HUES64 (cell line): Measurements from ENCODE around the gene SUN1. TPM values are rescaled to one million over a fixed set of nuclear protein-coding genes. Genes with fewer than 3 reads are reported as not detected.

Experiments
- H3K27ac ChIP-seq: 2 replicates; pipeline ENCODE4 v1.7.0; 2013; ENCODE audit warnings: low read depth, low read length, inconsistent platforms
- H3K27me3 ChIP-seq: 2 replicates; pipeline ENCODE4 v1.6.1; 2013; ENCODE audit warnings: mild to moderate bottlenecking, low read length; ENCODE audit not compliant: insufficient read depth
- H3K36me3 ChIP-seq: 2 replicates; pipeline ENCODE4 v1.6.1; 2013; ENCODE audit warnings: mild to moderate bottlenecking, low read length; ENCODE audit not compliant: insufficient read depth
- H3K4me1 ChIP-seq: 2 replicates; pipeline ENCODE4 v1.6.1; 2013; ENCODE audit warnings: mild to moderate bottlenecking, low read length, moderate library complexity; ENCODE audit not compliant: insufficient read depth
- H3K4me3 ChIP-seq: 2 replicates; pipeline ENCODE4 v1.5.1; 2013; ENCODE audit warnings: mild to moderate bottlenecking, low read length, moderate library complexity
- H3K9ac ChIP-seq: 2 replicates; pipeline ENCODE4 v1.6.1; 2013; ENCODE audit warnings: mild to moderate bottlenecking, low read depth, low read length
- H3K9me3 ChIP-seq: 2 replicates; pipeline ENCODE4 v1.6.1; 2013; ENCODE audit warnings: low read depth, low read length; ENCODE audit not compliant: insufficient read depth
- WGBS: fragments of 150-250, 120-280 bp; methylation state at CpG from one replicate; pipeline ENCODE4 v1.1.7; 2013; ENCODE audit warnings: missing lambda C conversion rate; 5-methylcytosine and 5-hydroxymethylcytosine counted together
- polyA plus RNA-seq, 2 experiments: library from polyadenylated mRNA; stranded (reverse); fragments of 50-300 nt; gene quantifications; one replicate each; pipeline ENCODE4 v1.2.3, GENCODE V29; 2013

The SUN1 gene, protein sequence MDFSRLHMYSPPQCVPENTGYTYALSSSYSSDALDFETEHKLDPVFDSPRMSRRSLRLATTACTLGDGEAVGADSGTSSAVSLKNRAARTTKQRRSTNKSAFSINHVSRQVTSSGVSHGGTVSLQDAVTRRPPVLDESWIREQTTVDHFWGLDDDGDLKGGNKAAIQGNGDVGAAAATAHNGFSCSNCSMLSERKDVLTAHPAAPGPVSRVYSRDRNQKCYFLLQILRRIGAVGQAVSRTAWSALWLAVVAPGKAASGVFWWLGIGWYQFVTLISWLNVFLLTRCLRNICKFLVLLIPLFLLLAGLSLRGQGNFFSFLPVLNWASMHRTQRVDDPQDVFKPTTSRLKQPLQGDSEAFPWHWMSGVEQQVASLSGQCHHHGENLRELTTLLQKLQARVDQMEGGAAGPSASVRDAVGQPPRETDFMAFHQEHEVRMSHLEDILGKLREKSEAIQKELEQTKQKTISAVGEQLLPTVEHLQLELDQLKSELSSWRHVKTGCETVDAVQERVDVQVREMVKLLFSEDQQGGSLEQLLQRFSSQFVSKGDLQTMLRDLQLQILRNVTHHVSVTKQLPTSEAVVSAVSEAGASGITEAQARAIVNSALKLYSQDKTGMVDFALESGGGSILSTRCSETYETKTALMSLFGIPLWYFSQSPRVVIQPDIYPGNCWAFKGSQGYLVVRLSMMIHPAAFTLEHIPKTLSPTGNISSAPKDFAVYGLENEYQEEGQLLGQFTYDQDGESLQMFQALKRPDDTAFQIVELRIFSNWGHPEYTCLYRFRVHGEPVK
- polyA plus RNA-seq (2013, experiment 1 of 2): 52.1 TPM
- polyA plus RNA-seq (2013, experiment 2 of 2): 54.1 TPM

DNA sequence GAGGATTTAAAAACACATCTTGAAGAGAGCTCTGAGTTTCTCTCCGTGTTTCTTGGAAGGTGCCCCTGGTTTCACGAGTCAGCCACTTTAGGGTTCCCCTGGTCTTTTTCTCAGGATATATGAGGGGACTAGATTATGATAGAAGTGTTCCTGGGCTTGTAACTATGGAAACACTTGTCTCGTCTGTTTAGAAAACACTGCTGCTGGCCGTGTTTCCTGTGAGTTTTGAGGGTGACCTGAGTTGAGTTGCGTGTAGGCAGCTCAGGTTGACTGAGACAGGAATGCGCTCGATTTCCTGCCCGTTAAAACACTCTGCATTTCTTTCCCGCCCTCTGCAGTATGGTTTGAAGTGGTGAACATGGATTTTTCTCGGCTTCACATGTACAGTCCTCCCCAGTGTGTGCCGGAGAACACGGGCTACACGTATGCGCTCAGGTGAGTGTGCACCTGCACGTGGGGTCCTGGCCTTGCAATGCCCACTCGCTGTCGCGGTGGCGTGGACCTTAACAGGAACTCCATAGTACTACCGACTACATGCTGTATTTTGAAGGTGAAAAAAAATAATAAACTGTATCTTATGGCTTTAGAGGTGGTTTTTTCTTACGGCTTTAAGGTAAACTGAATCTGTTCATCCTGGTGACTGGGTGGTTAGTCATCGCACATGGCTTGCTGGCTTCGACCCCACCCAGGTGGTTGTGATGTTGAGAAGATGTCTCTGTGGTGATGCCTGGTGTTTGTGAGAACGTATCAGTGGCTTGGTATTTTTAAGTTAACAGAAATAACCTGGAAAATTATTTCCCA lies at the start of gene SUN1:
TSS of gene SUN1 (plus strand) at position 310 of the 801 bp plus-strand sequence. CDS start at position 359, 49 bp downstream.
- peak within 1 kb of the TSS; percentile 19 for H3K9ac ChIP-seq
- peak within 1 kb of the TSS; percentile 76 for H3K27ac ChIP-seq
- WGBS: 86% methylated on average over 23 of the region's 24 CpGs
- H3K27me3 ChIP-seq: no peaks in the 10 kb centered on the region
- H3K4me3 ChIP-seq: no peak within 1 kb of the TSS
- peaks cover 8% of the 10 kb centered on the region; the same call in 1 of the 2 replicates for H3K36me3 ChIP-seq
- H3K4me1 ChIP-seq: peaks cover 21% of the 10 kb centered on the region
- no peaks in the 10 kb centered on the region for H3K9me3 ChIP-seq

DNA sequence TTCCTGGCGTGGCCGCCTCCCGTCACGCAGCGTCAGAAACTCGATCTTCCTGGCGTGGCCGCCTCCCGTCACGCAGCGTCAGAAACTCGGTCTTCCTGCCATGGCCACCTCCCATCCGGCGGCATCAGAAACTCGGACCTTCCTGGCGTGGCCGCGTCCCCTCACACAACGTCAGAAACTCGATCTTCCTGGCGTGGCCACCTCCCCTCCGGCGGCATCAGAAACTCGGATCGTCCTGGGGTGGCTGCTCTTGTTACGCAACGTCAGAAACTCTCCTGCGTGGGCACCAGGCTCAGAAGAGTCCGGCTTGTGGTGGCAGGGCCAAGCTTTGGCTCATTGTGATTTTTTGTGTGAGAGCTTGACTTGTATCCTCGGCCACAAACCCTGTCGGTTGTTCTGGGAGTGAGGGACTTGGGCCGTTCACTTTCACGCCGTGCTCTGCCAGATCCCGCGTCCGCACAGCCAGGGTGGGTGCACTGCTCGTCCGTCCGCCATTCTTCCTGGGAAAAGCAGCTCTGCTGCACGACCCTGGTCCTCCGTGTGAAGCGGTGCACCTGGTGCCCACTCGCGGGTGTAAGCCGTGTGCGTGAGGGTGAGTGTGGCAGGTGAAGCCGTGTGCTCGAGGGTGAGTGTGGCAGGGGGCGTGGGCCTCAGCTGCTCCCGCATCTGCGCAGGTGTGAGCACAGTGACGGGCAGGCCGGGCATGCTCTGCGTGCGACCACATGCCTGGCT lies 49.4 kb upstream of the SUN1 start:
- H3K27me3 ChIP-seq: no peaks in the 10 kb centered on the region
- H3K9ac ChIP-seq: no peak overlapping the region
- no peaks in the 10 kb centered on the region for H3K4me1 ChIP-seq
- 96% methylated on average over 56 of the region's 56 CpGs for WGBS
- no peaks in the 10 kb centered on the region for H3K9me3 ChIP-seq
- peaks cover 81% of the 10 kb centered on the region for H3K36me3 ChIP-seq
- no peak overlapping the region for H3K27ac ChIP-seq
- H3K4me3 ChIP-seq: no peak overlapping the region

DNA sequence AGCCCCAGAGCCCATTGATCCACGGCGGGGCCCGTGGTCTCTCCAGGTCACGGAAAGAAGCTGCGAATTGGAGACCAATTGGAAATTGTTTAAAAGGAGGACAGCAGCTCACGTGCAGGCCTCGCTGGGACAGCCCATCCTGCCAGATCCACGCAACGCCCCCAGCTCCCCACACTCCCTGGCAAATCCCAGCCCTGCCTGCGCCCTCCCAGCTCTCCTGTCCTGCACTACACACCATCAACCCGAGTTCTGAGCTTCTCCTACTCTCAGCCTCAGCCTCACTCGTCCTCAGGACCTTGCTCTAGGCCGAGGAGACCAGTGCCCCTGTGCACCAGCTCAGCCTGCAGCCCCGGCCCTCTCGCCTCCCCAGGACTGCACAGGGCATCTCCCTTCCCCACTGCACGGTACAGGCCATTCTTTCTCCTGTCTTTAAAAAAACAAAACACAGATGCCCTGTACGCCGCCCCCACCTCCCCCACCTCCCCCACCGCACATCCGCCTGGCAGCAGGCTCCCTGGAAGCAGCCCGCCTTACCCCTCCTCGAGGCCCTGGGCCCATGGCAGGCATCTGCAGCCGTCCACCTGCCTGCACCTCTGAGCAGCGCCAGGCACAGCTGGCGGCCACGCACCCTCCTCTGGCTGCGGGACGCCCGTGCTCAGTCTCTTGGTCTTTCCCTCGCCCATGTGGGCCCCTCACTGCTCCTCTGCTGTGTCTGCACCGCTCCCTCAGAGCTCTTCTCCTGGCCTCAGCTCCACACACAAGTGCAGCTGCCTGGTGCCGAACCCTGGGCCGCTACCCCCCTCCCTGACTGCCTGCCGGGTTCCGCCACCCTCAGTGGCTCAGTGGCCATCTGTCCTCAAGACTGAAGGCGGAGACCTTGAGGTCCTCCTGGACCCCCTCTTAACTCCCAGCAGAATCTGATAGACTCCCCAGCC lies 48.5 kb upstream of the SUN1 start:
- Histone ChIP-seq H3K9ac (no peak overlapping the region), H3K4me1 (no peaks in the 10 kb centered on the region), H3K27ac (no peak overlapping the region), H3K36me3 (peaks cover 80% of the 10 kb centered on the region), H3K9me3 (no peaks in the 10 kb centered on the region), H3K4me3 (no peak overlapping the region), H3K27me3 (no peaks in the 10 kb centered on the region)
- 95% methylated on average over 36 of the region's 36 CpGs for WGBS

DNA sequence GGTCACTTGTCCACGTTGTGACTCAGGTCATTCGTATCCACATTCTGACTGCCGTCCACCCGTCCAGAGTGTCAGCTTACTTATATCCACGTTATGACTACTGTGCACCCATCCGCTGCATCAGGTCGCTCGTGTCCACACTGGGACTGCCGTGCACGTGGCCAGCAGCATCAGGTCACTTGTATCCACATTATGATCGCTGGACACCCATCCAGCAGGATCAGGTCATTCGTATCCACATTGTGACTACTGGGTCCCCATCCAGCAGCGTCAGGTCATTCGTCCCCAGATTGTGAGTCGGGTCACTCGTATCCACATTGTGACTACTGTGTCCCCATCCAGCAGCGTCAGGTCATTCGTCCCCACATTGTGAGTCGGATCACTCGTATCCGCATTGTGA lies 47.3 kb upstream of the SUN1 start:
- Histone ChIP-seq H3K9me3 (no peaks in the 10 kb centered on the region), H3K9ac (no peak overlapping the region), H3K4me1 (no peaks in the 10 kb centered on the region), H3K27ac (no peak overlapping the region), H3K4me3 (no peak overlapping the region), H3K27me3 (no peaks in the 10 kb centered on the region), H3K36me3 (peaks cover 72% of the 10 kb centered on the region)
- WGBS: 95% methylated on average over 21 of the region's 21 CpGs

DNA sequence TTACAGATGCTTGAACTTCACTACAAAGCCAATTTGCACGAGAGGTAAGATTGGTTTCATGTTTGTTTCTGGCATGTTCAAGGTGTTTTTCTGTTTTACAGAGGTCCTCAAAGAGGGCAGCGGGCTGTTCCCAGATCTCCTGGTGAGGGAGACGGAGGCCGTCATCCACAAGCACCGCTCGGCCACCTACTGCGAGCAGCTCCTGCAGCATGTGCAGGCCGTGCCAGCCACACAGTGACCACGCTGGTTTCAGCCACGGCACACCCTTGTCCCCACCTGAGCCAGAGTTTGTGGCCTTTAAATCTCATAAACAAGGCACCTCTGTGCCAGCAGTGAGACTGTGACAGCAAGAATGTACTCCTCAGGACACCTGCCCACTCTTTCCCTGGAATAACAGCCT lies 46.9 kb upstream of the SUN1 start:
- no peak overlapping the region for H3K27ac ChIP-seq
- H3K27me3 ChIP-seq: no peaks in the 10 kb centered on the region
- H3K4me3 ChIP-seq: no peak overlapping the region
- no peaks in the 10 kb centered on the region for H3K4me1 ChIP-seq
- H3K9me3 ChIP-seq: no peaks in the 10 kb centered on the region
- H3K9ac ChIP-seq: no peak overlapping the region
- H3K36me3 ChIP-seq: peaks cover 68% of the 10 kb centered on the region
- WGBS: 96% methylated on average over 10 of the region's 10 CpGs

DNA sequence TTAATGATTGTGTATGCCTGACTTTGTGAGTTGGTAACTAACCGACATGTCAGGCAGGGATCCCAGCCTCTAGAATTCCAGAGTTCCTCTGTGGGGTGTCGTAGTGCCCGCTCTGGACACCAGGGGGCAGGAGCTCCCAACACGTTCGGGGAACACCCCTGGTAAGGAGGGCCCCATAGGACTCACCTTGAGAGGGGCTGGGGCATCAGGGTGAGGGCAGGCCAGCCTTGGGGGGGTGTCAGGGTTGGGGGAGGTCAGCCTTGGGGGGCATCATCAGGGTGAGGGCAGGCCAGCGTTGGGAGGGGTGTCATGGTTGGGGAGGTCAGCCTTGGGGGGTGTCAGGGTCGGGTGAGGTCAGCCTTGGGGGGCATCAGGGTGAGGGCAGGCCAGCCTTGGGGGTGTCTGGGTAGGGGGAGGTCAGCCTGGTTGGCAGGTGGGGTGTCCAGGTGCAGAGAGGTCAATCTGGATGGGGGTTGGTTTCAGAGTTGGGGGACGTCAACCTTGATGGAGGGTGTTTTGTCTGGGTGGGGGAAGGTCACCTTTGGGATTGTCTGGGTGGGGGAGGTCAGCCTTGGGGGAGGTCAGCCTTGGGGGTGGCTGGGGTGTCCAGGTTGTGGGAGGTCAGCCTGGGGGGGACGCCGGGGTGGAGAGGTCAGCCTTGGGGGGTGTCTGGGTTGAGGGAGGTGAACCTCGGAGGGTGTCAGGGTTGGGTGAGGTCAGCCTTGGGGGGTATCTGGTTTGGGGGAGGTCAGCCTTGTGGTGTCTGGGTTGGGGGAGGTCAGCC lies 45.6 kb upstream of the SUN1 start:
- Histone ChIP-seq H3K4me3 (no peak overlapping the region), H3K27ac (no peak overlapping the region), H3K36me3 (peaks cover 55% of the 10 kb centered on the region), H3K27me3 (no peaks in the 10 kb centered on the region), H3K9me3 (no peaks in the 10 kb centered on the region), H3K4me1 (no peaks in the 10 kb centered on the region), H3K9ac (no peak overlapping the region)
- 68% methylated on average over 10 of the region's 11 CpGs for WGBS

DNA sequence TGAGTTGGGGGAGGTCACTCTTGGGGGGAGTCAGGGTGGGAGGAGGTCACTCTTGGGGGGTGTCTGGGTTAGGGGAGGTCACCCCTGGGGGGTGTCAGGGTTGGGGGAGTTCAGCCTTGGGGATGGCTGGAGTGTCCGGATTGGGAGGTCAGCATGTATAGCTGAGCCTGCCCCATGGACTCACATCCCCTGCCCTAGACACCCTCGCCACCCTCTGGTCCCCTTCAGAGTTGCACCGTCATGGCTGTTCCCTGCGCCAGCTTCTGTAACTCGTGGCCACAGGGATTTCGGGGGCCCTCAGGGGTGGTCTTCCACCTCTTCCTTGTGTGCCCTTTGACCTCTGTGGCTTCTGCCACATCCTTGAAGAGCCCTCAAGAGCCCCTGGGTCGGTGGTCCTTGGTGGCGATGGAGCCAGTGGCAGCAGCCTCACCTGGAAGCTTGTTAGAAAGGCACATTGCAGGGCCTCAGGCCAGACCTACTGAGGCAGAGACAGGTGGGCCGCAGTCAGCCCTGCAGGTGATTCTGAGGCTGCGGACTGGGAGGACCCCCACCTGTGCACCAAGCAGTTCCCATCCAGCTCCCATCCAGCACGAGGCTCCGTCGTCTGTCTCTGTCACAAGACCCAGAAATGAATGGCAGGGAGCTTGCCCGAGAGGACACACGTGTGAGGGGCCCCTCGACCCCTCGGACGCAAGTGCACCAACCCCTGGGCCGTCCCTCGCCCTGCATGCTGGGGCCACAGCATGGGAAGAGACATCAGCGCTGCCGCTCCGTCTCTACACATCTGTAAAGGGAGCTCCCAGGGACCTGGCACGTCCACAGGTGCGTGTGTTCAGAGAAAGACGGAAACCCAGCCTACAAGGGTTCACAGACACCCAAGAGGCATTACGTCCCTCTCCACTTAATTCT lies 44.7 kb upstream of the SUN1 start:
- Histone ChIP-seq H3K9me3 (no peaks in the 10 kb centered on the region), H3K9ac (no peak overlapping the region), H3K36me3 (peaks cover 49% of the 10 kb centered on the region), H3K27me3 (no peaks in the 10 kb centered on the region), H3K4me1 (no peaks in the 10 kb centered on the region), H3K27ac (no peak overlapping the region), H3K4me3 (no peak overlapping the region)
- 94% methylated on average over 27 of the region's 27 CpGs for WGBS

DNA sequence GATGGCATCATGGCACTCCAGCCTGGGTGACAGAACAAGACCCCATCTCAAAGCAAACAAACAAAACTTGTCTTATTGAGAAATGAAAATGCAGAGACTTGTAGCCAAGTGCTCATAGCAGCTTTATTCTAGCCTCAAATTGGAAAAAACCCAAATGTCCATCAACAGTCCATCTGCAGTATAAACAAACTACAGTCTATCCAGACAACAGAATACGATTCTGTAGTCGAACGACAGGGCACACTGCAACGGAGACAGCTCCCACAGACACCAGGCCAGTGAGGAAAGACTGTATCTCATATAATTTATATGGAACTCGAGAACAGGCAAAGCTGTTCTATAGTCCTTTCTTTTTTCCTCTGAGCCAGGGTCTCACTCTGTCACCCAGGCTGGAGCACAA lies 40.8 kb upstream of the SUN1 start:
- Histone ChIP-seq H3K4me1 (no peaks in the 10 kb centered on the region), H3K9ac (no peak overlapping the region), H3K27ac (no peak overlapping the region), H3K4me3 (no peak overlapping the region), H3K36me3 (peaks cover 18% of the 10 kb centered on the region), H3K27me3 (no peaks in the 10 kb centered on the region), H3K9me3 (no peaks in the 10 kb centered on the region)
- 98% methylated on average over 5 of the region's 5 CpGs for WGBS

DNA sequence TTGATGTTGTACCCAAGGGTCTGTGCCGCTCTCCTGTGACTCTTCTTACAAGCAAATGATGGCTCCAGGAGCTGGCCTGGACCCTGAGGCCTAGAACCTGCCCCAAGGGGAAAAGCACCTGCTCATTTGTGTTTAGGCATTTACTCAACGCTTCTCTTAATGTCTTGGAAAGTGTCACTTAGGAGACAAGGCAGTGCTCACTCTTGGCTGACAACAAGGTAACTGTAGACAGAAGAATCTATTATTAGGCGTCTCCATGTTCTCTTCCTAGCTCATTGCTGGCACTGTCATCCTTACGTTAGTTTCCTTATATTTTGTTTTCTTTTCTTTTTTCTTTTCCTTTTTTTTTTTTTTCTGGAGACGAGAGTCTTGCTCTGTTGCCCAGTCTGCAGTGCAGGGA lies 38.1 kb upstream of the SUN1 start:
- no peaks in the 10 kb centered on the region for H3K4me1 ChIP-seq
- H3K36me3 ChIP-seq: peaks cover 4% of the 10 kb centered on the region; the same call in 1 of the 2 replicates
- no peak overlapping the region for H3K4me3 ChIP-seq
- H3K9me3 ChIP-seq: no peaks in the 10 kb centered on the region
- WGBS: 92% methylated on average over 5 of the region's 5 CpGs
- no peak overlapping the region for H3K9ac ChIP-seq
- H3K27me3 ChIP-seq: no peaks in the 10 kb centered on the region
- no peak overlapping the region for H3K27ac ChIP-seq
